ENCODE data around the gene GNAI2.
"Not testable (repeated sequence)": the region's sequence is repeated elsewhere in the genome, so short reads cannot be mapped to it uniquely, and the experiment has no call there.

GNAI2 gene

GRCh38 chr3:50264383-50264963 lies 28.5 kb downstream of the GNAI2 start:
- DNase-seq (ENCODE audit: low spot score), result peak; percentile 92

DNA sequence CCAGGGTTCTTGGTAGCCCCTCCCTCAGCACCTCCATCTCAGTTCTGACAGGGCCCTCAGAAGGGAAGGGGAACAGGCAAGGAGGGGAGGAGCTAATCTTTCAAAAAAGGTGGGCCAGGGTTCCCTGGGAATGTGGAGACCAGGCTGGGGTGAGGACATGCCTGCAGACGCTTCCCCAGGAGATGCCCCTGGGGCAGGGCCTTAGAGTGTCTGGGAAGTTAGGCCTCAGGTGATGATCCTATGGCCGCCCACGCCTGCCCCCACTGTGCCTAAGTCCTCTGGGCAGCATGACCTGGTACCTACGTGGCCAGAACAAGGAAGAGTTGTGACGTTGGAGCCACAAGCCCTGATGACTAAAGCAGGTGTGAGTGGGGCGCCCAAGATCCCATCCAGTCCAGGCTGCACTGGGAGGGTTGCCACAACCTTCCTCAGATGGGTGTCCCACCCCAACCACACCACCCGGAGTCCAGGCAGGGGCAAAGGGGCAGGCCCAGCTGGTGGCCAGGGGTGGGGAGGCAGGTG lies 29.0 kb downstream of the GNAI2 start:
- no peak for DNase-seq (ENCODE audit: low spot score)

- no peak for DNase-seq (ENCODE audit: low spot score)
These were observed 29.6 kb downstream of the GNAI2 start for GRCh38 chr3:50265571-50265970.

- no peak for DNase-seq (ENCODE audit: low spot score)
These were observed 30.0 kb downstream of the GNAI2 start for GRCh38 chr3:50266017-50266416.

DNA sequence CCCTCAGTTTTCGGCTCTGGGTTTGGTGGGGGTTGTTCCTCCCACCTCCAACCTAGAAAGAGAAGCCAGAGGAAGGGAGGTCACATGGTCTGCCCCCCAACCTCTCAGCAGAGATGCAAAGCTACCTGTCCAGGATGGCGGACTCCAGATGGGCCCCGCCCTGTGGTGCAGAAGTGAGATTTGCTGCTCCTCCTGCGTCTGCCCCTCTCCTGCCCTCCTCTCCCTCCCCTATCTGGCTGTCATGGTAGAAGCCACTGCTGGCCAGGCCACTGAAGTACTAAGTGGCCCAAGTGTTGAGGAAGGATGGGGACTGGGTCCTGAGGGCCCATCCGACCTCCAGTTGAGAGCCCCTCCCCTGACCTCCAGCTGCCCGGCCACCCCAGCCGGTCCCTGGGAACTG lies 30.8 kb downstream of the GNAI2 start:
- no peak for DNase-seq (ENCODE audit: low spot score)

DNA sequence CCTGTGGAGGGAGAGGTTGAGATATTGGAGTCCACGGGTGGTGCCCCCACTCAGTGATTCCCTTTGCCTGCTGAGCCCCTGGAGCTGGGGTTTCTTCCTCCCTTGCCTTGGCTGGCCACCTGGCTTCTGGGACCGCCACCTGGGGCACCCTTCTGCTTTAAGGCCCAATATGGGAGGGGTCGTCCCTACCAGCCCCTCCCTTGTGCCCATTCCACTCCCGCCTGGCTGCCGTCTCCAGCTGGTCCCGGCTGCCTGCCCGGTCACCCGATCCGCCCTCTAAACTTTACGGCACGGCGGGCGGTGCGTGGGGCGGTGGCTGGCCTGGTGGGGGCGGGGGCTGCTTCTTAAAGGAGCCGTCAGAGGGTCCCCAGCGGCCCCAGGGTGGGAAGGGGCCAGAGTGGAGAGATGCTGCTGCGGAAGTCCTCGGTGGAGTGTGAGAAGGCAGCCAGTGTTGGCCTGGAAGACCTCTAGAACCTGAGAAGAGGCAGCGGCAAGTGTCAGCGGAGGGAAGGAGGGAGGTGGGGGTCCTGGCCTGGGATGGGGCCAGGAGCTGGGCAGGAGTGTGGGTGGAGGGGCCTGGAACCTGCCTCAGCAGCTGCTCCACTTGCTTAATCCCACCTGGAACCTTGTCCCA lies 31.4 kb downstream of the GNAI2 start:
- DNase-seq (ENCODE audit: low spot score), result peak; percentile 72

DNA sequence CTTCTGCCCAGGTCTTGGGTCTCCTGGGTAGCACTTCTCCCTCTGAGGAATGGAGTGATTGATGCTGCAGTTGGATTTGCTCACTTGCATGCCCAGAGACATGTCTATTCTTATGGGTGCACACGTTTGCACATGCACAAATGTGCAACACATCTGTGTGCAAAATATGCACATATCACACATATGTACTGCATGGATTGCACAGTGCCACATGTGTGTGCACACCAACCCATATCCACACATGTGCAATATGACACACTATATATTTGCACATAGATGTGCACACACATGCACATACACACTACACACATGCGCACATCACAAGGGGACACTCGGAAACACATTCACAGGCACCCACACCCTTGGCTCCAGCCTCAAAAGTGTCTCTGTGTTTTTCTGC lies 32.3 kb downstream of the GNAI2 start:
- DNase-seq (ENCODE audit: low spot score), result no peak

DNA sequence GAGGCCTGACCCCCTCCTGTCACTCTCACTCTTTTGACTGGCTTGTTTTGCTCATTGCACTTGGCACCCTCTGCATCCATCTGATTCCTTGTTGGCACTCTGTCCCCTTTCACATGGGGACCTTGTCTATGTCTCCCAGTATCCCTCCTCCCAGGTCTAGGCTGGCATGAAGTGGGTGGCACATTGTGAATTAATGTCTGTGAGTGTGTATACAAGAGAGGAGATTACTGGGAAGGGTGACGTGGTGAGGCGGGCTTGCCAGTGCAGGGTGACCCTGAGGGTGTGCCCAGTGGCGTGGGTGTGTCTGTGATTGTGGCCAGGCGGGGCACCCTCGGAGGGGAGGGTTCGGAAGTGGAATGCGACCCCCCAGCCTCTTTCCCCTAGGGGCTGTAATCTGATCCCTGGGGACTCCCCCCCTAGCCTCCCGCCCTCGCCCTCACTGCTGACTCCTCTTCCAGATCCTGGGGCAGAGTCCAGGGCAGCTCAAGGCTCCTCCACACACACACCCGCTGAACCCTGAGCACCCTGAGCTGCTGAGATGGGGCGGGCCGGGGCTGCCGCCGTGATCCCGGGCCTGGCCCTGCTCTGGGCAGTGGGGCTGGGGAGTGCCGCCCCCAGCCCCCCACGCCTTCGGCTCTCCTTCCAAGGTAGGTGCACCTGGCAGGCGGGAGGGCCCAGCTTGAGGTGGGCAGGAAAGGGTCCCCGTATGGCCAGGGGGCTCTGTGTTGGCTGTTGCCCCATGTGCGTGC lies 32.9 kb downstream of the GNAI2 start, which contains the start of gene SEMA3B:
Gene SEMA3B, plus strand, starts transcription at position 445 of the 749 bp plus-strand sequence. Its CDS starts 94 bp downstream, at position 539.
- peak; percentile 66 for DNase-seq (ENCODE audit: low spot score)

GRCh38 chr3:50269460-50269859 lies 33.5 kb downstream of the GNAI2 start:
- DNase-seq (ENCODE audit: low spot score), result no peak

DNA sequence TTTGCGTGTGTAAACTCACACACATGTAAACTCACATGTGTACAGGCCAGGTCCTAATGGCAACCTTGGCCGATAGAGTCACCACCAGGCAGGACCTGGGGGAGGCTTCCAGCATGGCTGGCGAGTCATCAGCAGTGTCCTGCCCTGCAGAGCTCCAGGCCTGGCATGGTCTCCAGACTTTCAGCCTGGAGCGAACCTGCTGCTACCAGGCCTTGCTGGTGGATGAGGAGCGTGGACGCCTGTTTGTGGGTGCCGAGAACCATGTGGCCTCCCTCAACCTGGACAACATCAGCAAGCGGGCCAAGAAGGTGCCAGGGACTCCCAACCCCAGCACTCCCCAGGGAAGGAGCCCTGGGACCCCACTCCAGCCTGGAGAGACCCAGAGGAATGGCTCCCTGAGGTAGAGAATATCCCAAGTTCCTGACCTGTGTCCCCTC lies 34.0 kb downstream of the GNAI2 start:
- DNase-seq (ENCODE audit: low spot score), result no peak

DNA sequence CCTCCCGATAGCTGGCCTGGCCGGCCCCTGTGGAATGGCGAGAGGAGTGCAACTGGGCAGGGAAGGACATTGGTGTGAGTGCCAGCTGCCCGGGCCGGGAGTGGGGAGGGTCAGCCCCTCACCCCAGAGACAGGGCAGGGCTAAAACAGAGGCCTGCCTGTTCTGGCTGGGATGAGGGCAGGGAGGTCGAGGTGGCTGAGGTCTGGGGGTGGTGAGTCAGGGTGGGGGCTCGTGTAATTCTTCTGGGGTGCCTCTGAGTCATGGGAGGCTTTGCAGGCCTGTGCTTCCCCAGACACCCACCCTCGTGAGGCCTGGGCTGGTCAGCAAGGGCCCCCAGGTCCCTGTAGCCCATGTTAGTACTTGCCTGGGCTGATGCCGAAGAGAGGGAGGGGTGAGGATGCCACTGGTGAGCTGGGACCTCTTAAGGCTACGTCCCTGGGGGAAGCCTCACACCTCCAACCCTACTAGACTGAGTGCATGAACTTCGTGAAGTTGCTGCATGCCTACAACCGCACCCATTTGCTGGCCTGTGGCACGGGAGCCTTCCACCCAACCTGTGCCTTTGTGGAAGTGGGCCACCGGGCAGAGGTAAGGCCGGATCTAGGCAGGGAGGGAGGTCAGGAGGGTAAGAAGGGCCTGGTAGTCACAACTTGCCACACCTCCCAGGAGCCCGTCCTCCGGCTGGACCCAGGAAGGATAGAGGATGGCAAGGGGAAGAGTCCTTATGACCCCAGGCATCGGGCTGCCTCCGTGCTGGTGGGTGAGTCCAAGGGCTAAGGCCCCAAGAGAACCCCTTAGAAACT lies 34.6 kb downstream of the GNAI2 start:
- DNase-seq (ENCODE audit: low spot score), result no peak

DNA sequence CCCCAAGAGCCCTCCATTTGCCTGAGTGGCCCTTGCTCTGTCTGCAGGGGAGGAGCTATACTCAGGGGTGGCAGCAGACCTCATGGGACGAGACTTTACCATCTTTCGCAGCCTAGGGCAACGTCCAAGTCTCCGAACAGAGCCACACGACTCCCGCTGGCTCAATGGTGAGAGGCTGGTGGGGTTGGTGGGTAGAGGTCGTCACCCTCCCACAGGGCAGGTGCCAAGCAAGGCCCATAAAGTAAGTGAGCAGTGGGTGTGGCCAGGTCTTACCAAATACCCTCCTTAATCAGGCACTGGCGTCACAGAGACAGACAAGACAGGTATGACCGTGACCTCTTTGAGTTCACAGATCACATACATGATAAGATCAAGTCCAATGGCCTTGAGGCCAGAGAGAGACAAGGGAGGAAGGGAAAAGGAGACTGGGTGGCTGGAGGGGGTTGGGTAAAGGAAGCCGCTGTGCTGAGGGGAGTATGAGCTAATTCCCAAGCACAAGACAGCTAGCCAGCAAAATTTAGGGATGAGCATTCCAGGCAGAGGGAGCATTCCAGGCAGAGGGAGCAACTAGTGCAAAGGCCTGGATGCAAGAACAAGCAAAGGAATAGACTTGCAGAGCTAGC lies 35.4 kb downstream of the GNAI2 start:
- DNase-seq (ENCODE audit: low spot score), result no peak

GRCh38 chr3:50272538-50272910 lies 36.5 kb downstream of the GNAI2 start:
- not testable (repeated sequence) for DNase-seq (ENCODE audit: low spot score)

DNA sequence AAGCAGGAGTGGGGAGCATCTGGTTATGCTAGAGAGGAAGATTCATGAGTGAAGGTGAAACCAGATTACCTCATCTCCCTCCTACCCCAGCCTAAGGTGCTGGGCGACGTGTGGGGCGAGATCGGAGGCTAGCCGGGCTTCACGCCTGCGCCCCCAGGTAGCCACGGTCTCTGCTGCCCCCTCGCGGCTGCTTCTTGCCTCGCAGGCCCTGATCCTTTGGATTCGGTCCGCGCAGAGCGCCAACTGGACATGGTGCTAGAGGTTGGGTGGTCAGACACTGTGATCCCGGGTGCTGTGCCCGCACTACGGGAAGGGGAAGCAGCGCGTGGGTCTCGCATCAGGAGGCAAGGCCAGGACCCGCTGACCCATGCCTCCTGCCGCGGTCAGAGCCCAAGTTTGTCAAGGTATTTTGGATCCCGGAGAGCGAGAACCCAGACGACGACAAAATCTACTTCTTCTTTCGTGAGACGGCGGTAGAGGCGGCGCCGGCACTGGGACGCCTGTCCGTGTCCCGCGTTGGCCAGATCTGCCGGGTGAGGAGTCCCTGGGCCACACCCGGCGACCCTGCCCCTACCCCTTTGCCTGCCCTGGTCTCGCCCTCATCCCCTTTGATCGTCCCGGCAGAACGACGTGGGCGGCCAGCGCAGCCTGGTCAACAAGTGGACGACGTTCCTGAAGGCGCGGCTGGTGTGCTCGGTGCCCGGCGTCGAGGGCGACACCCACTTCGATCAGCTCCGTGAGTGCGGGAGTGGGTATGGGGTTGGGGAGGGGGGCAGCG lies 37.1 kb downstream of the GNAI2 start:
- peak; percentile 84 for DNase-seq (ENCODE audit: low spot score)

DNA sequence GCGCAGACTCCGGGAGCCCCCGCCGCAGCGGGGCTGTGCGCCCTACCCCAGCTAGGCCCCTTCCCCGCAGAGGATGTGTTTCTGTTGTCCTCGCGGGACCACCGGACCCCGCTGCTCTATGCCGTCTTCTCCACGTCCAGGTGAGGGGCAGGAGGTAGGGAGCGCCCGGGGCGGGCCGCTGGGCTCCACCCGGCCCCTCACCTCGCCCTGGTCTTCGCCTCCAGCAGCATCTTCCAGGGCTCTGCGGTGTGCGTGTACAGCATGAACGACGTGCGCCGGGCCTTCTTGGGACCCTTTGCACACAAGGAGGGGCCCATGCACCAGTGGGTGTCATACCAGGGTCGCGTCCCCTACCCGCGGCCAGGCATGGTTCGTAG lies 37.7 kb downstream of the GNAI2 start:
- DNase-seq (ENCODE audit: low spot score), result no peak

DNA sequence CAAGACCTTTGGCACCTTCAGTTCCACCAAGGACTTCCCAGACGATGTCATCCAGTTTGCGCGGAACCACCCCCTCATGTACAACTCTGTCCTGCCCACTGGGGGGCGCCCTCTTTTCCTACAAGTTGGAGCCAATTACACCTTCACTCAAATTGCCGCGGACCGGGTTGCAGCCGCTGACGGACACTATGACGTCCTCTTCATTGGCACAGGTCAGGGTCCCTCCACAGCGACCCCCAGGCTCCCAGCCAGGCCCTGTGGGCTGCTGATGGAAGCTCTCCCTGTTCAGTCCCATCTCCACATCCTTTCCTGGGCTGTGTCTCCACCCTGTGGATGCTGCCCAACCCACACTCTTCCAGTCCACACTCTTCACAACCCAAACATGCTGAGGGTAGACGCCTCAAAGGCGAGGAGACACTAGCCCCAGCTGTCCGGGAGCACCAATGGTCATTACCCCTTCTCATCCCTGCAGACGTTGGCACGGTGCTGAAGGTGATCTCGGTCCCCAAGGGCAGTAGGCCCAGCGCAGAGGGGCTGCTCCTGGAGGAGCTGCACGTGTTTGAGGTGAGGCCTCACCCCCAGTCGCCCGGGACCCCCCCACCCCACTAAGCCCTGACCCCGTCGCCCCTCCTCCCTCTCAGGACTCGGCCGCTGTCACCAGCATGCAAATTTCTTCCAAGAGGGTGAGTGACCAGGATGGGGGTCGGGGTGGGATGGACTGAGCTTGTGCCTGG lies 38.5 kb downstream of the GNAI2 start:
- no peak for DNase-seq (ENCODE audit: low spot score)

- no peak for DNase-seq (ENCODE audit: low spot score)
These were observed 39.4 kb downstream of the GNAI2 start for GRCh38 chr3:50275141-50275995.

DNA sequence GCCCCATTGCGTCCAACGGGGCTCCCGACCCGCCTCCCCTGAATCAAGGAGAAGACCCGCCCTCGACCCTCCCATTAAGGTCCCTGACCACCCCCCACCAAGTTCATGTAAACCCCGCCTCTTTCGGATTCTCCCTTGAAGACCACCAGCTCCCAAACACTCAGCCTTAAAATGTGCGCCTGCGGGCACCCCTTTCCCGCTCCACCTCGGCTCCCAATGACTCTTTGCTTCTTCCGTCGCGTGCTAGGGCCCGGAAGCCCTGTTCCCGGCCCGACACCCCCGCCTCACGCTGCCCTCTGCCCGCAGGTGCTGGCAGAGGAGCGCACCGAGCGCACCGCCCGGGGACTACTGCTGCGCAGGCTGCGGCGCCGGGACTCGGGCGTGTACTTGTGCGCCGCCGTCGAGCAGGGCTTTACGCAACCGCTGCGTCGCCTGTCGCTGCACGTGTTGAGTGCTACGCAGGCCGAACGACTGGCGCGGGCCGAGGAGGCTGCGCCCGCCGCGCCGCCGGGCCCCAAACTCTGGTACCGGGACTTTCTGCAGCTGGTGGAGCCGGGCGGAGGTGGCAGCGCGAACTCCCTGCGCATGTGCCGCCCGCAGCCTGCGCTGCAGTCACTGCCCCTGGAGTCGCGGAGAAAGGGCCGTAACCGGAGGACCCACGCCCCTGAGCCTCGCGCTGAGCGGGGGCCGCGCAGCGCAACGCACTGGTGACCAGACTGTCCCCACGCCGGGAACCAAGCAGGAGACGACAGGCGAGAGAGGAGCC lies 40.2 kb downstream of the GNAI2 start:
- no peak for DNase-seq (ENCODE audit: low spot score)

- no peak for DNase-seq (ENCODE audit: low spot score)
These were observed 40.7 kb downstream of the GNAI2 start for GRCh38 chr3:50276762-50277101.

Data from putamen (tissue), 1 donor.